Panc1 (cell line): ENCODE data around the gene FADS2. TPM values are rescaled to one million over a fixed set of nuclear protein-coding genes. Genes with fewer than 3 reads are reported as not detected.

ENCODE experiments used
- ATAC-seq: fragments of 200-7000 bp; cut with Tn5 transposase; 2 replicates; pipeline ENCODE4 v1.9.1; 2020; ENCODE audit warnings: mild to moderate bottlenecking, moderate library complexity
- BruUV-seq: library from RNA; stranded (reverse); fragments of 400-500 nt; replicated peaks from 2 replicates; lab custom pipeline; 2021; lab: Mats Ljungman, UMichigan
- CTCF ChIA-PET: fragments of 300-600 bp; sonication (Branson Sonifier 250); formaldehyde crosslinking; loops from one replicate; lab custom pipeline; 2022; ENCODE audit warnings: antibody characterized with exemption; lab: Charles Lee
- POLR2A ChIA-PET: fragments of 300-600 bp; sonication (Branson Sonifier 250); formaldehyde crosslinking; loops from one replicate; lab custom pipeline; 2022; ENCODE audit warnings: antibody characterized with exemption; lab: Charles Lee
- DNase-seq: peaks from one replicate; pipeline ENCODE4 v3.0.0-alpha.2; 2010; ENCODE audit warnings: low read depth, low spot score
- H3K27ac ChIP-seq: 2 replicates; pipeline ENCODE4 v1.5.1; 2011; ENCODE audit warnings: mild to moderate bottlenecking, low read length, inconsistent platforms
- H3K27me3 ChIP-seq: fragments of 200-500 bp; sonication (Bioruptor generic); 2 replicates; pipeline ENCODE4 v1.6.0; 2014; ENCODE audit warnings: low read length, inconsistent platforms; ENCODE audit not compliant: control insufficient read depth, insufficient read depth
- H3K36me3 ChIP-seq: fragments of 200-500 bp; sonication (Bioruptor generic); 2 replicates; pipeline ENCODE4 v1.5.1; 2014; ENCODE audit warnings: inconsistent platforms, mild to moderate bottlenecking, low read length, moderate library complexity; ENCODE audit not compliant: control insufficient read depth, insufficient read depth
- H3K4me1 ChIP-seq: 2 replicates; pipeline ENCODE4 v1.5.1; 2011; ENCODE audit warnings: inconsistent platforms, mild to moderate bottlenecking, low read length, moderate library complexity; ENCODE audit not compliant: control insufficient read depth, insufficient read depth
- H3K4me3 ChIP-seq, 2 experiments: 2 replicates each; pipeline ENCODE4 v1.5.1; 2011 to 2012; ENCODE audit warnings: low read depth in 2 of 2, low read length in 2 of 2, mild to moderate bottlenecking in 2 of 2, inconsistent platforms in 1 of 2, moderate library complexity in 1 of 2
- H3K9me3 ChIP-seq: fragments of 200-500 bp; sonication (Bioruptor generic); 2 replicates; pipeline ENCODE4 v1.5.1; 2014; ENCODE audit warnings: low read depth, mild to moderate bottlenecking, inconsistent platforms, low read length, moderate library complexity; ENCODE audit not compliant: control insufficient read depth, insufficient read depth
- POLR2AphosphoS5 ChIP-seq: IDR thresholded peaks from 2 replicates; pipeline ENCODE4 v1.6.1; 2012; ENCODE audit warnings: mild to moderate bottlenecking, low read depth, low read length, moderate library complexity
- SIN3A ChIP-seq: IDR thresholded peaks from 2 replicates; pipeline ENCODE4 v1.6.1; 2012; ENCODE audit warnings: low read depth, mild to moderate bottlenecking, low read length, moderate library complexity, borderline replicate concordance; ENCODE audit not compliant: insufficient read depth
- TCF7L2 ChIP-seq: IDR thresholded peaks from 2 replicates; pipeline ENCODE4 v1.6.1; 2011; ENCODE audit warnings: mild to moderate bottlenecking, low read depth, low read length, inconsistent platforms
- in situ Hi-C: cut with HindIII; loops from 2 replicates; pipeline ENCODE4 v1.10.0; 2016; ENCODE audit warnings: low sequenced_read_pairs, low pct_unique_long_range_greater_than_20kb
- intact Hi-C: fragments of 100-400 bp; cut with micrococcal nuclease; formaldehyde crosslinking; loops from one replicate; pipeline ENCODE4 v1.10.0; 2022; ENCODE audit not compliant: unreplicated experiment
- total RNA-seq: library from RNA; stranded (reverse); gene quantifications from one replicate; pipeline ENCODE4 v1.2.1, GENCODE V29; 2021; ENCODE audit not compliant: unreplicated experiment
- TF ChIP-seq, protein P1 (sequence below): fragments of 450-650 bp; IDR thresholded peaks from 2 replicates; pipeline ENCODE4 v1.5.1; 2017; ENCODE audit warnings: mild to moderate bottlenecking
- TF ChIP-seq, protein P2 (sequence below), 2 experiments: IDR thresholded peaks; 2 replicates each; pipeline ENCODE4 v1.6.1; 2011 to 2012; ENCODE audit warnings: low read depth in 2 of 2, control low read depth in 1 of 2, low read length in 1 of 2, mild to moderate bottlenecking in 1 of 2, moderate library complexity in 1 of 2; ENCODE audit not compliant: insufficient read depth in 1 of 2

The FADS2 gene
- total RNA-seq, 1 experiment from 2014 or later = 679 TPM

DNA sequence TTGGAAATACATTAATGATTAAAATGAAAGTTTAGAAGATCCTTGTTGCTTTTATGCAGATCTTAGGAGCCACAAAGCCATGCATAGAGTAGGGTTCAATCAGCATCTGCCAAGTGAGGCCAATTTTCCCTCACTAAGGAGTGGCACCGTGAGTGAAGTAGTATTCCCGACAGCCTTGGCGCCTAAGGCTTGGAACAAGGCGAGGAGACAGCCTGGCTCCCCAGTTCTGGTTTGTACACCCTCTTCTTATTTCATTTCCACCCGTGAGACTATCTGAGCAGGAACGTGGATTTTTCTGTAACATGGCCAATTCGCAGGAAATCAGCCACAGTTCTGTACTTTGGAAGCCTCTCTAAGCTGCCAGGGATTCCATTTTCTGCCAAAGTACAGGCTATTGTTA is 22.6 kb downstream of the FADS2 start:
- Histone ChIP-seq H3K4me1 (peaks cover 3% of the 10 kb centered on the region; the same call in 1 of the 2 replicates), H3K27ac (no peak overlapping the region), H3K36me3 (peaks cover 2% of the 10 kb centered on the region; the same call in 1 of the 2 replicates), H3K9me3 (no peaks in the 10 kb centered on the region), H3K4me3 (no peak overlapping the region), H3K27me3 (no peaks in the 10 kb centered on the region)
- intact Hi-C loops (no loop called here), in situ Hi-C loops (no loop called here)
- no peak for ATAC-seq
- TSS peak; percentile 48 for BruUV-seq
- no peak for DNase-seq
- CTCF ChIA-PET = no interaction called here
- TF ChIP-seq POLR2AphosphoS5 (no peak), TCF7L2 (no peak), SIN3A (no peak)
- TF ChIP-seq, protein P1, sequence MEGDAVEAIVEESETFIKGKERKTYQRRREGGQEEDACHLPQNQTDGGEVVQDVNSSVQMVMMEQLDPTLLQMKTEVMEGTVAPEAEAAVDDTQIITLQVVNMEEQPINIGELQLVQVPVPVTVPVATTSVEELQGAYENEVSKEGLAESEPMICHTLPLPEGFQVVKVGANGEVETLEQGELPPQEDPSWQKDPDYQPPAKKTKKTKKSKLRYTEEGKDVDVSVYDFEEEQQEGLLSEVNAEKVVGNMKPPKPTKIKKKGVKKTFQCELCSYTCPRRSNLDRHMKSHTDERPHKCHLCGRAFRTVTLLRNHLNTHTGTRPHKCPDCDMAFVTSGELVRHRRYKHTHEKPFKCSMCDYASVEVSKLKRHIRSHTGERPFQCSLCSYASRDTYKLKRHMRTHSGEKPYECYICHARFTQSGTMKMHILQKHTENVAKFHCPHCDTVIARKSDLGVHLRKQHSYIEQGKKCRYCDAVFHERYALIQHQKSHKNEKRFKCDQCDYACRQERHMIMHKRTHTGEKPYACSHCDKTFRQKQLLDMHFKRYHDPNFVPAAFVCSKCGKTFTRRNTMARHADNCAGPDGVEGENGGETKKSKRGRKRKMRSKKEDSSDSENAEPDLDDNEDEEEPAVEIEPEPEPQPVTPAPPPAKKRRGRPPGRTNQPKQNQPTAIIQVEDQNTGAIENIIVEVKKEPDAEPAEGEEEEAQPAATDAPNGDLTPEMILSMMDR = no peak
- TF ChIP-seq, protein P2, sequence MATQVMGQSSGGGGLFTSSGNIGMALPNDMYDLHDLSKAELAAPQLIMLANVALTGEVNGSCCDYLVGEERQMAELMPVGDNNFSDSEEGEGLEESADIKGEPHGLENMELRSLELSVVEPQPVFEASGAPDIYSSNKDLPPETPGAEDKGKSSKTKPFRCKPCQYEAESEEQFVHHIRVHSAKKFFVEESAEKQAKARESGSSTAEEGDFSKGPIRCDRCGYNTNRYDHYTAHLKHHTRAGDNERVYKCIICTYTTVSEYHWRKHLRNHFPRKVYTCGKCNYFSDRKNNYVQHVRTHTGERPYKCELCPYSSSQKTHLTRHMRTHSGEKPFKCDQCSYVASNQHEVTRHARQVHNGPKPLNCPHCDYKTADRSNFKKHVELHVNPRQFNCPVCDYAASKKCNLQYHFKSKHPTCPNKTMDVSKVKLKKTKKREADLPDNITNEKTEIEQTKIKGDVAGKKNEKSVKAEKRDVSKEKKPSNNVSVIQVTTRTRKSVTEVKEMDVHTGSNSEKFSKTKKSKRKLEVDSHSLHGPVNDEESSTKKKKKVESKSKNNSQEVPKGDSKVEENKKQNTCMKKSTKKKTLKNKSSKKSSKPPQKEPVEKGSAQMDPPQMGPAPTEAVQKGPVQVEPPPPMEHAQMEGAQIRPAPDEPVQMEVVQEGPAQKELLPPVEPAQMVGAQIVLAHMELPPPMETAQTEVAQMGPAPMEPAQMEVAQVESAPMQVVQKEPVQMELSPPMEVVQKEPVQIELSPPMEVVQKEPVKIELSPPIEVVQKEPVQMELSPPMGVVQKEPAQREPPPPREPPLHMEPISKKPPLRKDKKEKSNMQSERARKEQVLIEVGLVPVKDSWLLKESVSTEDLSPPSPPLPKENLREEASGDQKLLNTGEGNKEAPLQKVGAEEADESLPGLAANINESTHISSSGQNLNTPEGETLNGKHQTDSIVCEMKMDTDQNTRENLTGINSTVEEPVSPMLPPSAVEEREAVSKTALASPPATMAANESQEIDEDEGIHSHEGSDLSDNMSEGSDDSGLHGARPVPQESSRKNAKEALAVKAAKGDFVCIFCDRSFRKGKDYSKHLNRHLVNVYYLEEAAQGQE (IDR thresholded peaks at IDR 0.05; ENCODE audit: insufficient read depth in 1 of 2, low read depth in 2 of 2, low read length in 1 of 2) = no peak
- POLR2A ChIA-PET = no interaction called here

DNA sequence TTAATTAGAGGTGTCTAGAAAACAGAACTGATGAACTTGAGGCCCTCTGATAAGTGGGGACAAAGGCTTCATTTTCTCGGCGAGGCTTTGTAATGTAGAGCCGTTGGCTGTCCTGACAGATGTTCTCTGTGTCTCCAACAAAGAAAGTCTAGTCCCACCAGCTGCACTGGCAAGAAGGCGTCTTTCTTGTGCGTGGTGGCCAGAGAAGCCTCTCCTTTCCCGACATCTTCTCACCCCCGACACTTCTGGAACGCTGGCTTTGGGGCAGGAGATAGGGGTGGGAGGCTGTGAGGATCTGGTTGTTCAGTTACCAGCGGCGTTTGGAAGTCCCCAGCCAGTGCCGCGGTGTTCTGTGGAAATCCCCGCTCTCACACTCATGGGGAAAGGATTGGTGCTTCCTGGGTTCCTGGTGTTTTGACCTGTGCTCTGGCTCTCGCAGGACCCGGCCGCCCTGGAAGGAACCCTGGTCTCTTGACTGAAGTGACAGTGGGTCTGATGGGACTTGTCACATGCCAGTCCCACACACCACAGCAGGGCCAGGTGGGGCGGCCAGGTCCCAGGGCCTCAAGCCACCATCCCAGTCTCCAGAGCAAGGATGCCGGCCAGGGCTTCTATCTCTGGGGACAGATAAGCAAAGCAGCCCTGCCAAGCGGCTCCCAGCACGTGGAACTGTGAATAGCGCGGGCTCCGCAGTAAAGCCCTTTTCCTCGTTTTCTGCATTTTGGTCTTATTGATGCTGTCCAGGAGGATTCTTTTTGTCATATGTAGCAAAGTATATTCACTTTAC is 23.2 kb downstream of the FADS2 start:
- Histone ChIP-seq H3K27ac (no peak overlapping the region), H3K27me3 (no peaks in the 10 kb centered on the region), H3K4me3 (no peak overlapping the region), H3K4me1 (peaks cover 4% of the 10 kb centered on the region; the same call in 1 of the 2 replicates), H3K9me3 (no peaks in the 10 kb centered on the region), H3K36me3 (peaks cover 2% of the 10 kb centered on the region; the same call in 1 of the 2 replicates)
- in situ Hi-C loops = no loop called here
- no peak for DNase-seq
- no peak for ATAC-seq
- POLR2A ChIA-PET = no interaction called here
- CTCF ChIA-PET = no interaction called here
- intact Hi-C loops = no loop called here
- no TSS peak for BruUV-seq
- TF ChIP-seq TCF7L2 (no peak), POLR2AphosphoS5 (no peak), SIN3A (no peak)
- TF ChIP-seq, protein P2 (IDR thresholded peaks at IDR 0.05; ENCODE audit: insufficient read depth in 1 of 2, low read depth in 2 of 2, low read length in 1 of 2) = no peak
- TF ChIP-seq, protein P1 = no peak
